Smooth muscle cell (in vitro differentiated cells): ENCODE results near the gene SNRPA1. TPM values are rescaled to one million over a fixed set of nuclear protein-coding genes. Genes with fewer than 3 reads are reported as not detected.
A peak's percentile ranks its signal among the peaks of the same experiment; 100 is the strongest.

Experiments
- DNase-seq: peaks from one replicate; lab custom pipeline; 2025; ENCODE audit not compliant: unreplicated experiment; lab: John Stamatoyannopoulos, UW
- H2AFZ ChIP-seq: fragments of 200-600 bp; sonication (generic); 2 replicates; pipeline ENCODE4 v1.6.0; 2016; ENCODE audit warnings: antibody characterized with exemption, low read depth, mild to moderate bottlenecking
- H3F3A ChIP-seq: fragments of 200-600 bp; sonication (generic); 2 replicates; pipeline ENCODE4 v1.6.0; 2017; ENCODE audit warnings: antibody characterized with exemption, low read depth
- H3K27ac ChIP-seq: fragments of 200-600 bp; sonication (generic); 2 replicates; pipeline ENCODE4 v1.5.1; 2016; ENCODE audit warnings: low read depth, mild to moderate bottlenecking
- H3K27me3 ChIP-seq: fragments of 200-600 bp; sonication (generic); 2 replicates; pipeline ENCODE4 v1.6.1; 2016; ENCODE audit warnings: low read depth, mild to moderate bottlenecking
- H3K36me3 ChIP-seq: fragments of 200-600 bp; sonication (generic); 2 replicates; pipeline ENCODE4 v1.5.1; 2016; ENCODE audit warnings: low read depth
- H3K4me1 ChIP-seq: fragments of 200-600 bp; sonication (generic); 2 replicates; pipeline ENCODE4 v1.5.1; 2016; ENCODE audit warnings: low read depth
- H3K4me2 ChIP-seq: fragments of 200-600 bp; sonication (generic); 2 replicates; pipeline ENCODE4 v1.6.0; 2016; ENCODE audit warnings: mild to moderate bottlenecking
- H3K4me3 ChIP-seq: fragments of 200-600 bp; sonication (generic); 2 replicates; pipeline ENCODE4 v1.5.1; 2016; ENCODE audit warnings: mild to moderate bottlenecking
- H3K79me2 ChIP-seq: fragments of 200-600 bp; sonication (generic); 2 replicates; pipeline ENCODE4 v1.6.0; 2016; ENCODE audit warnings: low read depth, mild to moderate bottlenecking
- H3K9ac ChIP-seq: fragments of 200-600 bp; sonication (generic); 2 replicates; pipeline ENCODE4 v1.6.0; 2016; ENCODE audit warnings: low read depth
- H3K9me3 ChIP-seq: fragments of 200-600 bp; sonication (generic); replicated peaks from 2 replicates; pipeline ENCODE4 v1.5.1; 2016; ENCODE audit warnings: low read depth
- H4K20me1 ChIP-seq: fragments of 200-600 bp; sonication (generic); 2 replicates; pipeline ENCODE4 v1.6.0; 2016; ENCODE audit warnings: low read depth
- CTCF ChIP-seq: fragments of 200-600 bp; sonication (generic); IDR thresholded peaks from 2 replicates; pipeline ENCODE4 v1.5.1; 2017; ENCODE audit warnings: borderline replicate concordance, mild to moderate bottlenecking, antibody characterized with exemption; ENCODE audit not compliant: insufficient read depth, poor library complexity, severe bottlenecking
- WGBS: methylation state at CpG from one replicate; pipeline ENCODE4 v1.1.7; 2016; ENCODE audit warnings: low lambda C conversion rate; 5-methylcytosine and 5-hydroxymethylcytosine counted together
- polyA plus RNA-seq: library from polyadenylated mRNA; unstranded; fragments of >200 nt; fragmentation: Nextera tagmentation; extraction: Ambion mirVana; gene quantifications from 2 replicates; pipeline ENCODE4 v1.2.1, GENCODE V29; 2016
- total RNA-seq: library from RNA; depleted of rRNA; stranded (reverse); fragments of >200 nt; gene quantifications from 2 replicates; pipeline ENCODE4 v1.2.3, GENCODE V29; 2014

The SNRPA1 gene
- total and polyA plus RNA-seq, 2 experiments from 2014 or later: 24.0 to 99.0 TPM

GRCh38 chr15:101251830-101252820, 42.9 kb downstream of the SNRPA1 start, which contains the start of gene CHSY1:
Gene CHSY1 (minus strand): TSS chr15:101252048. CDS start chr15:101251456, 592 bp downstream.
- Histone ChIP-seq H3K4me1 (peaks cover 40% of the 10 kb centered on the region), H3K36me3 (no peaks in the 10 kb centered on the region), H3K27me3 (no peaks in the 10 kb centered on the region), H3K79me2 (peaks cover 64% of the 10 kb centered on the region), H3K4me3 (peak within 1 kb of the TSS; percentile 79), H2AFZ (peak within 1 kb of the TSS; percentile 77), H3F3A (peaks cover 32% of the 10 kb centered on the region), H3K9ac (peak within 1 kb of the TSS; percentile 73), H3K4me2 (peak within 1 kb of the TSS; percentile 88), H4K20me1 (peaks cover 39% of the 10 kb centered on the region), H3K9me3 (no peaks in the 10 kb centered on the region), H3K27ac (peak within 1 kb of the TSS; percentile 65)
- no peak for TF ChIP-seq CTCF
- 1% methylated on average over 84 of the region's 108 CpGs for WGBS
- DNase-seq: peak; percentile 74

- Histone ChIP-seq H3K4me1 (peaks cover 37% of the 10 kb centered on the region), H3K27me3 (no peaks in the 10 kb centered on the region), H3K4me3 (peak overlapping the region; percentile 79), H3K27ac (peak overlapping the region; percentile 65), H2AFZ (no peak overlapping the region), H3K9me3 (no peaks in the 10 kb centered on the region), H3K79me2 (peaks cover 74% of the 10 kb centered on the region), H3K4me2 (peak overlapping the region; percentile 88), H3K9ac (peak overlapping the region; percentile 73), H3F3A (peaks cover 33% of the 10 kb centered on the region), H3K36me3 (no peaks in the 10 kb centered on the region), H4K20me1 (peaks cover 49% of the 10 kb centered on the region)
- no peak for DNase-seq
- under 1% methylated on average over 67 of the region's 150 CpGs for WGBS
- TF ChIP-seq CTCF: no peak
Observed at GRCh38 chr15:101250873-101251829, 43.9 kb downstream of the SNRPA1 start.

- Histone ChIP-seq H3F3A (peaks cover 26% of the 10 kb centered on the region), H4K20me1 (peaks cover 56% of the 10 kb centered on the region), H2AFZ (no peak overlapping the region), H3K27ac (peak overlapping the region; percentile 33), H3K4me2 (peak overlapping the region; percentile 88), H3K27me3 (no peaks in the 10 kb centered on the region), H3K4me1 (peaks cover 30% of the 10 kb centered on the region), H3K9ac (peak overlapping the region; percentile 73), H3K4me3 (peak overlapping the region; percentile 79), H3K79me2 (peaks cover 82% of the 10 kb centered on the region), H3K36me3 (no peaks in the 10 kb centered on the region), H3K9me3 (no peaks in the 10 kb centered on the region)
- WGBS: 10% methylated on average over 6 of the region's 6 CpGs
- TF ChIP-seq CTCF: no peak
- no peak for DNase-seq
Observed at GRCh38 chr15:101250341-101250831, 44.7 kb downstream of the SNRPA1 start.
